ENCODE results near the gene SUCLG2.

GRCh38 chr3:67458896-67459530, 195.4 kb downstream of the SUCLG2 start:
- no peak for TF ChIP-seq ZNF707 (tag by site-specific recombination; IDR thresholded peaks at IDR 0.05)
- no peak for TF ChIP-seq ZNF48 (tag by site-specific recombination; IDR thresholded peaks at IDR 0.05)
- no peak for TF ChIP-seq CTCF (tag by site-specific recombination; IDR thresholded peaks at IDR 0.05)
- TF ChIP-seq, protein P1, sequence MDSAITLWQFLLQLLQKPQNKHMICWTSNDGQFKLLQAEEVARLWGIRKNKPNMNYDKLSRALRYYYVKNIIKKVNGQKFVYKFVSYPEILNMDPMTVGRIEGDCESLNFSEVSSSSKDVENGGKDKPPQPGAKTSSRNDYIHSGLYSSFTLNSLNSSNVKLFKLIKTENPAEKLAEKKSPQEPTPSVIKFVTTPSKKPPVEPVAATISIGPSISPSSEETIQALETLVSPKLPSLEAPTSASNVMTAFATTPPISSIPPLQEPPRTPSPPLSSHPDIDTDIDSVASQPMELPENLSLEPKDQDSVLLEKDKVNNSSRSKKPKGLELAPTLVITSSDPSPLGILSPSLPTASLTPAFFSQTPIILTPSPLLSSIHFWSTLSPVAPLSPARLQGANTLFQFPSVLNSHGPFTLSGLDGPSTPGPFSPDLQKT (IDR thresholded peaks at IDR 0.05; ENCODE audit: borderline replicate concordance, low read depth, low read length) = no peak
- no peak for TF ChIP-seq ZNF266 (tag by site-specific recombination; IDR thresholded peaks at IDR 0.05; ENCODE audit: low read depth)
- TF ChIP-seq, protein P2, sequence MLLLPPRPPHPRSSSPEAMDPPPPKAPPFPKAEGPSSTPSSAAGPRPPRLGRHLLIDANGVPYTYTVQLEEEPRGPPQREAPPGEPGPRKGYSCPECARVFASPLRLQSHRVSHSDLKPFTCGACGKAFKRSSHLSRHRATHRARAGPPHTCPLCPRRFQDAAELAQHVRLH (tag by site-specific recombination; IDR thresholded peaks at IDR 0.05) = no peak
- TF ChIP-seq REST (tag by site-specific recombination; IDR thresholded peaks at IDR 0.05) = no peak
- TF ChIP-seq PRDM1 (tag by site-specific recombination; IDR thresholded peaks at IDR 0.05) = no peak
- TF ChIP-seq ZNF677 (tag by site-specific recombination; IDR thresholded peaks at IDR 0.05) = no peak
- TF ChIP-seq ZNF423 (tag by site-specific recombination; IDR thresholded peaks at IDR 0.05) = no peak
- TF ChIP-seq ZNF510 (tag by site-specific recombination; IDR thresholded peaks at IDR 0.05; ENCODE audit: insufficient replicate concordance) = no peak
- TF ChIP-seq ZNF292 (tag by site-specific recombination; IDR thresholded peaks at IDR 0.05; ENCODE audit: borderline replicate concordance, low read depth) = no peak
- TF ChIP-seq ZFP69B (tag by site-specific recombination; IDR thresholded peaks at IDR 0.05) = no peak
